ENCODE results near the gene CYSRT1.

DNA sequence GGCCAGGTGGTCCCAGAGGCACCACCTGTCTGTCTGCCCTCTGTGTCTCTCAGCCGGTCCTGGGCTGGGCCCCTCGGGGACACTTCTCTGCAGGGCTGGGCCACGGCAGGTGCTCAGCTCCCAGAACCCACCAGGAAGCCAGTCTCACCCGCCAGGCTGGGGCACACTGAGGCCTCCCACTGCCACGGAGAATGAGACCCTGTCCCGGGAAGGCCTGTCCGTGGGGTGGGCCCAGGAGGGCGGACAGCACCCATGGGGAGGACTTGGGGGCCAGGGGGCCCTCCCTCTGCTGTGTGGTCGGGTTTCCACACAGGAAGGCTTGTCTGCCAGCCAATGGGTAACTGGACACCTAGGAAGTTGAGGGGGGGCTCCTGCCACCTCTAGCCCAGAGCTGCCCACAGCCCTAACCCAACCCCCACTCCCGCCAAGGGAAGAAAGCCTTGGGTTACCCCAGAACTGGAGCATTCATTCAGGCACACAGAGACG lies 12.0 kb downstream of the CYSRT1 start:
- TF ChIP-seq BHLHE40 (IDR thresholded peaks at IDR 0.05; ENCODE audit: borderline replicate concordance): no peak
- no peak for TF ChIP-seq SP1 (IDR thresholded peaks at IDR 0.05)

Measured in HEK293T (cell line).